ENCODE results near the gene OSBPL6.
"Not testable (repeated sequence)": the region's sequence is repeated elsewhere in the genome, so short reads cannot be mapped to it uniquely, and the experiment has no call there.

OSBPL6 gene

DNA sequence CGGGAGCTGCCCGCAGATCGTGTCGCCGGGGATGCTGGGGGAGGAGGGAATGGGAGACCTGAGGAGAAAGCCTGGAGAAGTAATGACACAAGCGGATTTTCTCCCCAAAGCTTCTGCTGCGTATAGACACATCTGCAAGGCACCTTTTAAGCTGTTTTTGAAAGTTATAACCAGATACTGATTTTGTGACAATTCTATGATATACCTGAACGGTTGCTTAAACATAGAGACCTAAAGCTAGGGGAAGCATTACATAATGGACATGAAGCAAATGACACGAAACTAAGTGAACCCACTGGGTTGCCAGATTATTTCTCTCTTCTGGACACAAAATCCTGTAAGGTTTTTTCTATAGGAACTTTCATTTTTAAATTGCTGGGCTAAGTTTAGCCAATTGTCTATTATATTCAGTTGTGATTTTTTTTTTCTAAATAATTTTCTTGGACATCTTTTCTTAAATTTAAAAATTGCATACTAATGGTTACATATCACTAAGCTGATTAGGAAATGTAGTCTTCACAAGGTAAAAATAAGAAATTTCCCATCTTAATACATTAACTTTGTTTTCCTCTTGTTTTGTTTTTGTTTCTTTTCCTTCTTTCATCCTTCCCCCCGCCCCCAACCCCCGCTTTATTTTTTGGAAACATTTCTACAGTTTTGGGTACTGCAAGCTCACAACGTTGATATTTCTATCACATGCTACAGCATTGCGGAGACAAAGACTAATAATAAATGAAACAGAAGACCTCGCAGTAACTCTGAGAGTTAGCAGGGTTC lies 1.3 kb downstream of the OSBPL6 start:
- DNase-seq (ENCODE audit: low read depth), result no peak
- TF ChIP-seq CTCF (IDR thresholded peaks at IDR 0.05; ENCODE audit: insufficient read depth, low read depth, low read length, missing control alignments), result no peak
- H3K4me3 ChIP-seq (ENCODE audit: low read depth, low read length), result peak overlapping the region; percentile 53

DNA sequence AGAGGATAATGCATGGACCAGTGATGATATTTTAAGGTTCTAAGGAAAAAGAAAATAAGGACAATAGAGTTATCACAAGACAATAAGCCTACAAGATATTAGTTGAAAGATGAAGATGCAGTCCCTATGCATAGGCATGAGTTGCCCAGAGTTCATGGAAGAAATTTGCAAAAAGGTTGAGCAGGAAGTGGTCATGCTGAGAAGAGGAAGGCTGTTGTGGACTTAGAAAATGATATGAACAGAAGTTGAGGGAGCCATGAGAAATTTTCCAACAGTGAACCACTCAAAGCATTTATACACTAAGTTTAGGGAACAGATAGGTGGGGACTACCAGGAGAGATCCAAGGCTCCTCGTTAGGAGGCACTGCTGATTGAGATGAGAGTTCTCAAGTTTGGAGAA lies 3.5 kb downstream of the OSBPL6 start:
- DNase-seq (ENCODE audit: low read depth), result no peak
- TF ChIP-seq CTCF (IDR thresholded peaks at IDR 0.05; ENCODE audit: insufficient read depth, low read depth, low read length, missing control alignments), result no peak
- H3K4me3 ChIP-seq (ENCODE audit: low read depth, low read length), result no peak overlapping the region

DNA sequence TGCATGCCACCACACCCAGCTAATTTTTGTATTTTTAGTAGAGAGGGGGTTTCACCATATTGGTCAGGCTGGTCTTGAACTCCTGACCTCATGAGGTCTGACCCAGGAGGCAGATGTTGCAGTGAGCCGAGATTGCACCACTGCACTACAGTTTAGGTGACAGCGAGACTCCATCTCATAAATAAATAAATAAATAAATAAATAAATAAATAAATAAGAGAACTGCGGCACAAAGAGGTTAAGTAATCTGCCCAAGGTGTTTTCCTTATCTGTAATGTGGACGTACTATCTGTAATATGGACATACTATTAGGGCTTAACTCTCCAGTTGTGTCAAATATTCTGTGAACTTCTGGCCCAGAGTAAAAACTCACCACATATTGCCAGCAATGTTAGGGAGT lies 4.1 kb downstream of the OSBPL6 start:
- not testable (repeated sequence) for DNase-seq (ENCODE audit: low read depth)

GRCh38 chr2:178199334-178199733 lies 5.0 kb downstream of the OSBPL6 start:
- H3K4me3 ChIP-seq (ENCODE audit: low read depth, low read length), result no peak overlapping the region
- DNase-seq (ENCODE audit: low read depth), result no peak
- no peak for TF ChIP-seq CTCF (IDR thresholded peaks at IDR 0.05; ENCODE audit: insufficient read depth, low read depth, low read length, missing control alignments)

More for the DNA sequence above, 4.1 kb downstream of the OSBPL6 start:
- not testable (repeated sequence) for H3K4me3 ChIP-seq (ENCODE audit: low read depth, low read length)

DNA sequence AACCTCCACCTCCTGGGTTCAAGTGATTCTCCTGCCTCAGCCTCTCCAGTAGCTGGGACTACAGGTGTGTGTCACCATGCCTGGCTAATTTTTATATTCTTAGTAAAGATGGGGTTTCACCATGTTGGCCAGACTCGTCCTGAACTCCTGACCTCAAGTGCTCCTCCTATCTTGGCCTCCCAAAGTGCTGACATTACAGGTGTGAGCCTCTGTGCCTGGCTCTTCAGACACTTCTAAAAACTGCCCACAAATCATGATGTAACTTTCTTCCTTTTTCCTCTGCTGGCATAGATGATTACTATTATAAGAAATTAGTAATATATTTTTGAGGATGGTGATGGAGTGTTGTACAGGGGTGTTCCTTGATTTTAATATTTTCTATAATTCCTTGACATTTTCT lies 6.0 kb downstream of the OSBPL6 start:
- DNase-seq (ENCODE audit: low read depth), result no peak
- no peak overlapping the region for H3K4me3 ChIP-seq (ENCODE audit: low read depth, low read length)
- TF ChIP-seq CTCF (IDR thresholded peaks at IDR 0.05; ENCODE audit: insufficient read depth, low read depth, low read length, missing control alignments), result no peak

DNA sequence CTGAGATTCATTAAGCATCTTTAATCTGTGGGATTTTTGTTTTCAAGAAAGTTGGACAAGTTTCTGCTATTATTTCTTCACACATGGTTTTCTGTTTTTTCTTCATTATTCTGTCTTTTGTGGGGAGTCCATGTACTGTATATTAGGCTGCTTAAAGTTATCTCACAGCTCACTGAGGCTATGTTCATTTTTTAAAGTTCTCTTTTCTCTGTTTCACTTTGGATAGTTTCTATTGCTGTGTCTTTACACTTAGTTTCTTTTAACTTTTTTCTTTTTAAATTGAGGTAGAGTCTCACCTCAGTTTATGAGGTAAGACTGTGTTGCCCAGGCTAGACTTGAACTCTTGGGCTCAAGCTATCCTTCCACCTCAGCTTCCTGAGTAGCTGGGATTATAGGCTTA lies 8.6 kb downstream of the OSBPL6 start:
- DNase-seq (ENCODE audit: low read depth), result no peak
- no peak for TF ChIP-seq CTCF (IDR thresholded peaks at IDR 0.05; ENCODE audit: insufficient read depth, low read depth, low read length, missing control alignments)
- no peak overlapping the region for H3K4me3 ChIP-seq (ENCODE audit: low read depth, low read length)

DNA sequence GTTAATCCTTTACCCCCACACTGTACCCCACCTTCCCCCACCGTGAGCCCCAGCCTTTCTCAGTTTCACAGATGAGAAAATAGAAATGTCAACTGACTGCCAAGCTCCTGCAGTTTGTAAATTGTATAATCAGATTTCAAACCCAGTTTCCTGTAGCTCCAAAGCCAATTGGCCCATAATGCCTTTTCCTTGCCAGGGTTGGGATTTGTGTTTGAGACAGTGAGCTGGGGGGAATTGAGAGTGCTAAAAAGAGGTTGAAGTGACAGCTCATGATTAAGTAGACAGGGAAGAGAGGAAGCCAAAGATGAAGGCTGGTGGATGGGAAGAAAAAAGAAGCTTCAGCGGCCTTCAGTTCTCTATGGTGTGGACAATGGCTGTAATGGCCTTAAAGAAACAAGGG lies 10.7 kb downstream of the OSBPL6 start:
- no peak for DNase-seq (ENCODE audit: low read depth)
- TF ChIP-seq CTCF (IDR thresholded peaks at IDR 0.05; ENCODE audit: insufficient read depth, low read depth, low read length, missing control alignments), result no peak
- no peak overlapping the region for H3K4me3 ChIP-seq (ENCODE audit: low read depth, low read length)
